Measurements from ENCODE around the gene RGSL1. TPM values are rescaled to one million over a fixed set of nuclear protein-coding genes. Genes with fewer than 3 reads are reported as not detected.

Gene RGSL1
- total and polyA plus RNA-seq, 9 of the 15 experiments (the other 6 are each of a cell fraction or from before 2014, with no cell fraction given) = 0.03 TPM; not detected in 8

- ChIA-PET CTCF (ENCODE audit: low intra/inter-chr PET ratio) (no interaction called here), POLR2A (interaction anchor here (0.9 to 1.4 kb wide), 2 partner anchors 46 to 332 kb away, joined by 3 to 5 read pairs; no protein-coding TSS in a partner anchor)
- H3K27me3 ChIP-seq (ENCODE audit: control insufficient read depth in 2 of 2, insufficient read depth in 2 of 2, low read length in 2 of 2) = peaks cover 7 to 23% of the 10 kb centered on the region in 2 experiments; a peak in 3 of 5 replicates
- no peak for FAIRE-seq
- H2AFZ ChIP-seq (ENCODE audit: low read depth, low read length) = no peak overlapping the region
- DNase-seq (ENCODE audit: extremely low read depth in 1 of 4, low spot score in 3 of 4) = peak in 2 of 4 experiments; percentile 19 to 22
- BruUV-seq (replicated peaks) = no TSS peak
- H3K9ac ChIP-seq (ENCODE audit: insufficient read depth in 1 of 2, low read depth in 2 of 2, low read length in 2 of 2) = no peak overlapping the region
- TF ChIP-seq CTCF (IDR thresholded peaks at IDR 0.05 in 2 of 3, conservative IDR thresholded peaks at IDR 0.05 in 1 of 3; ENCODE audit: insufficient read depth in 2 of 3, low read depth in 1 of 3, low read length in 3 of 3) = peak; percentile 43 to 61 (median 56)
- TF ChIP-seq C11orf30 (IDR thresholded peaks at IDR 0.05; ENCODE audit: low read depth) = no peak
- no peak for TF ChIP-seq KLF13 (tag; IDR thresholded peaks at IDR 0.05; ENCODE audit: borderline replicate concordance, low read depth)
- TF ChIP-seq SREBF2 (CRISPR knock-in tag; IDR thresholded peaks at IDR 0.05) = no peak
- TF ChIP-seq ZKSCAN3 (CRISPR knock-in tag; IDR thresholded peaks at IDR 0.05) = no peak
- TF ChIP-seq CEBPG (CRISPR knock-in tag; IDR thresholded peaks at IDR 0.05) = 0 out of 2 replicates have a peak, but pooled peaks have one; percentile 33
- TF ChIP-seq CEBPG (tag; conservative IDR thresholded peaks at IDR 0.05 in 1 of 2, IDR thresholded peaks at IDR 0.05 in 1 of 2) = no peak
- no peak for TF ChIP-seq TCF3 (CRISPR knock-in tag; IDR thresholded peaks at IDR 0.05)
- TF ChIP-seq TFAP4 (CRISPR knock-in tag; IDR thresholded peaks at IDR 0.05; ENCODE audit: borderline replicate concordance) = peak; percentile 18; the same call in 1 of the 2 replicates
- no peak for TF ChIP-seq EHMT2 (IDR thresholded peaks at IDR 0.05)
- TF ChIP-seq CEBPB (tag; IDR thresholded peaks at IDR 0.05) = peak; percentile 52; the same call in 1 of the 2 replicates
- no peak for TF ChIP-seq NRF1 (conservative IDR thresholded peaks at IDR 0.05 in 1 of 2, IDR thresholded peaks at IDR 0.05 in 1 of 2)
- TF ChIP-seq STAT5B (CRISPR knock-in tag; IDR thresholded peaks at IDR 0.05) = no peak
- intact Hi-C loops (cut with micrococcal nuclease) (no loop called here), in situ Hi-C loops (cut with MboI) (no loop called here)
- no peak overlapping the region for H3K4me3 ChIP-seq
- no peaks in the 10 kb centered on the region for H4K20me1 ChIP-seq (replicated peaks; ENCODE audit: control insufficient read depth, insufficient read depth, low read length)
- no peaks in the 10 kb centered on the region for H3K9me3 ChIP-seq (replicated peaks; ENCODE audit: control insufficient read depth, insufficient read depth, low read depth, low read length)
- 0% methylated on average over 5 of the region's 5 CpGs for WGBS (ENCODE audit: insufficient coverage, low coverage, missing lambda C conversion rate)
- H3K36me3 ChIP-seq (ENCODE audit: control insufficient read depth, insufficient read depth, low read length) = no peaks in the 10 kb centered on the region
- no peaks in the 10 kb centered on the region for H3K79me2 ChIP-seq (ENCODE audit: control insufficient read depth, insufficient read depth, low read length)
- ATAC-seq = peak; percentile 95
- H3K4me2 ChIP-seq (ENCODE audit: insufficient read depth, low read length) = no peak overlapping the region
- H3K4me1 ChIP-seq (replicated peaks in 1 of 2; ENCODE audit: control insufficient read depth in 2 of 2, insufficient read depth in 2 of 2, low read length in 2 of 2) = no peaks in the 10 kb centered on the region
- no peaks in the 10 kb centered on the region for H3K9me1 ChIP-seq (ENCODE audit: control insufficient read depth, insufficient read depth, low read length)
- no peak overlapping the region for H3K27ac ChIP-seq (ENCODE audit: extremely low read depth, low read depth, low read length)
Observed at GRCh38 chr1:182484531-182485257, 34.7 kb downstream of the RGSL1 start.
